HEK293 (cell line): ENCODE measurements around the gene CIITA.

Experiments
- CTCF ChIA-PET: fragments of 350-600 bp; formaldehyde crosslinking; extraction: SDS; loops from one replicate; lab custom pipeline; 2021; ENCODE audit warnings: antibody characterized with exemption; lab: Yijun Ruan, JAX
- POLR2A ChIA-PET: fragments of 300-600 bp; formaldehyde crosslinking; extraction: SDS; loops from one replicate; lab custom pipeline; 2020; ENCODE audit warnings: antibody characterized with exemption, inconsistent platforms; lab: Yijun Ruan, JAX
- H3K27ac ChIP-seq: fragments of 200-500 bp; sonication (Bioruptor generic); 2 replicates; pipeline ENCODE4 v1.5.1; 2014; ENCODE audit warnings: low read depth, low read length, control low read depth, inconsistent platforms; ENCODE audit errors: extremely low read depth
- H3K36me3 ChIP-seq, 2 experiments: fragments of 200-500 bp in 1 of 2; sonication (Bioruptor generic) in 1 of 2; 1 replicate in 1 of 2; 2 replicates in 1 of 2; pipeline ENCODE4 v1.5.1; 2014 to 2017; ENCODE audit warnings: inconsistent platforms in 2 of 2, low read length in 2 of 2; ENCODE audit not compliant: control insufficient read depth in 2 of 2, insufficient read depth in 1 of 2
- H3K4me1 ChIP-seq: fragments of 200-500 bp; sonication (Bioruptor generic); 2 replicates; pipeline ENCODE4 v1.5.1; 2014; ENCODE audit warnings: mild to moderate bottlenecking, low read length, inconsistent platforms; ENCODE audit not compliant: control insufficient read depth, insufficient read depth
- H3K4me3 ChIP-seq: 2 replicates; pipeline ENCODE4 v1.5.1; 2011; ENCODE audit warnings: low read depth, mild to moderate bottlenecking, control low read depth, low read length, moderate library complexity
- H3K9me3 ChIP-seq: fragments of 200-500 bp; sonication (Bioruptor generic); 2 replicates; pipeline ENCODE4 v1.5.1; 2014; ENCODE audit warnings: low read depth, low read length, inconsistent platforms; ENCODE audit not compliant: control insufficient read depth, insufficient read depth
- MZF1 ChIP-seq: fragments of 450-650 bp; formaldehyde crosslinking; IDR thresholded peaks from 2 replicates; pipeline ENCODE4 v1.5.1; 2017; ENCODE audit warnings: missing biosample characterization, missing genetic modification characterization, borderline replicate concordance
- ZBTB11 ChIP-seq: fragments of 450-650 bp; formaldehyde crosslinking; conservative IDR thresholded peaks from 2 replicates; pipeline ENCODE4 v1.5.1; 2016; ENCODE audit warnings: low read depth, missing biosample characterization, missing genetic modification characterization
- ZFHX2 ChIP-seq: fragments of 450-650 bp; formaldehyde crosslinking; conservative IDR thresholded peaks from 2 replicates; pipeline ENCODE4 v1.5.1; 2016; ENCODE audit warnings: missing biosample characterization, missing genetic modification characterization
- ZIC2 ChIP-seq: fragments of 450-650 bp; formaldehyde crosslinking; IDR thresholded peaks from 2 replicates; pipeline ENCODE4 v1.5.1; 2016; ENCODE audit warnings: missing biosample characterization, missing genetic modification characterization
- ZNF132 ChIP-seq: fragments of 450-650 bp; formaldehyde crosslinking; IDR thresholded peaks from 2 replicates; pipeline ENCODE4 v1.5.1; 2017; ENCODE audit warnings: missing biosample characterization, missing genetic modification characterization, borderline replicate concordance
- ZNF138 ChIP-seq: fragments of 450-650 bp; formaldehyde crosslinking; IDR thresholded peaks from 2 replicates; pipeline ENCODE4 v1.5.1; 2016; ENCODE audit warnings: missing biosample characterization, missing genetic modification characterization, borderline replicate concordance
- ZNF148 ChIP-seq: fragments of 450-650 bp; formaldehyde crosslinking; IDR thresholded peaks from 2 replicates; pipeline ENCODE4 v1.5.0; 2017; ENCODE audit warnings: missing biosample characterization, missing genetic modification characterization, borderline replicate concordance
- ZNF155 ChIP-seq: fragments of 450-650 bp; formaldehyde crosslinking; IDR thresholded peaks from 2 replicates; pipeline ENCODE4 v1.5.1; 2016; ENCODE audit warnings: missing biosample characterization, missing genetic modification characterization
- ZNF175 ChIP-seq: fragments of 450-650 bp; formaldehyde crosslinking; IDR thresholded peaks from 2 replicates; pipeline ENCODE4 v1.5.1; 2016; ENCODE audit warnings: missing biosample characterization, missing genetic modification characterization
- ZNF274 ChIP-seq, 2 experiments: fragments of 200-500 bp in 1 of 2; fragments of 450-650 bp in 1 of 2; sonication (Bioruptor generic) in 1 of 2; formaldehyde crosslinking in 1 of 2; IDR thresholded peaks; 2 replicates each; pipeline versions ENCODE4 v1.5.1 to v1.6.1; 2014 to 2016; ENCODE audit warnings: borderline replicate concordance in 1 of 2, inconsistent platforms in 1 of 2, low read length in 1 of 2, missing biosample characterization in 1 of 2, missing genetic modification characterization in 1 of 2
- ZNF341 ChIP-seq: fragments of 450-650 bp; formaldehyde crosslinking; IDR thresholded peaks from 2 replicates; pipeline ENCODE4; 2016; ENCODE audit warnings: low read depth, missing biosample characterization, missing genetic modification characterization
- ZNF37A ChIP-seq: fragments of 450-650 bp; IDR thresholded peaks from 2 replicates; pipeline ENCODE4 v1.5.1; 2018; ENCODE audit warnings: missing biosample characterization, missing genetic modification characterization
- ZNF394 ChIP-seq: fragments of 450-650 bp; formaldehyde crosslinking; IDR thresholded peaks from 2 replicates; pipeline ENCODE4 v1.5.1; 2016; ENCODE audit warnings: missing biosample characterization, missing genetic modification characterization, mild to moderate bottlenecking, moderate library complexity, borderline replicate concordance
- ZNF423 ChIP-seq: fragments of 450-650 bp; formaldehyde crosslinking; IDR thresholded peaks from 2 replicates; pipeline ENCODE4 v1.5.1; 2016; ENCODE audit warnings: missing biosample characterization, missing genetic modification characterization
- ZNF501 ChIP-seq: fragments of 450-650 bp; formaldehyde crosslinking; IDR thresholded peaks from 2 replicates; pipeline ENCODE4 v1.5.1; 2016; ENCODE audit warnings: missing biosample characterization, missing genetic modification characterization
- ZNF530 ChIP-seq: fragments of 450-650 bp; formaldehyde crosslinking; IDR thresholded peaks from 2 replicates; pipeline ENCODE4 v1.5.1; 2016; ENCODE audit warnings: low read depth, missing biosample characterization, missing genetic modification characterization
- ZNF580 ChIP-seq: fragments of 450-650 bp; formaldehyde crosslinking; IDR thresholded peaks from 2 replicates; pipeline ENCODE4 v1.5.1; 2016; ENCODE audit warnings: missing biosample characterization, missing genetic modification characterization
- ZNF654 ChIP-seq: fragments of 450-650 bp; formaldehyde crosslinking; IDR thresholded peaks from 2 replicates; pipeline ENCODE4 v1.5.1; 2016; ENCODE audit warnings: low read depth, missing biosample characterization, missing genetic modification characterization
- ZNF707 ChIP-seq: fragments of 450-650 bp; formaldehyde crosslinking; IDR thresholded peaks from 2 replicates; pipeline ENCODE4 v1.5.1; 2016; ENCODE audit warnings: missing biosample characterization, missing genetic modification characterization
- ZNF768 ChIP-seq: fragments of 450-650 bp; formaldehyde crosslinking; IDR thresholded peaks from 2 replicates; pipeline ENCODE4 v1.5.1; 2018; ENCODE audit warnings: missing biosample characterization, mild to moderate bottlenecking, missing genetic modification characterization
- ZNF791 ChIP-seq: fragments of 450-650 bp; formaldehyde crosslinking; IDR thresholded peaks from 2 replicates; pipeline ENCODE4 v1.5.1; 2016; ENCODE audit warnings: missing biosample characterization, missing genetic modification characterization
- ZNF837 ChIP-seq: fragments of 450-650 bp; formaldehyde crosslinking; IDR thresholded peaks from 2 replicates; pipeline ENCODE4 v1.5.1; 2016; ENCODE audit warnings: missing biosample characterization, missing genetic modification characterization
- ZSCAN16 ChIP-seq: fragments of 450-650 bp; formaldehyde crosslinking; IDR thresholded peaks from 2 replicates; pipeline ENCODE4 v1.5.1; 2016; ENCODE audit warnings: missing biosample characterization, missing genetic modification characterization
- ZSCAN4 ChIP-seq: fragments of 450-650 bp; formaldehyde crosslinking; IDR thresholded peaks from 2 replicates; pipeline ENCODE4 v1.5.1; 2017; ENCODE audit warnings: missing biosample characterization, missing genetic modification characterization

The CIITA gene

GRCh38 chr16:10922328-10923145 lies 45.5 kb downstream of the CIITA start:
- Histone ChIP-seq H3K4me3 (no peak overlapping the region), H3K9me3 (no peaks in the 10 kb centered on the region), H3K36me3 (peaks cover 0 to 13% of the 10 kb centered on the region in 2 experiments; a peak in 2 of 3 replicates), H3K4me1 (no peaks in the 10 kb centered on the region), H3K27ac (no peak overlapping the region)
- ChIA-PET POLR2A (interaction anchor here (0.6 to 0.9 kb wide), 2 partner anchors 333 to 794 kb away, joined by 4 read pairs; partner anchors contain the start of gene SOCS1), CTCF (interaction anchor here (0.6 to 1.2 kb wide), 2 partner anchors 185 to 411 kb away, joined by 3 to 5 read pairs; no protein-coding TSS in a partner anchor)
- TF ChIP-seq ZNF394 (tag by site-specific recombination) = no peak
- no peak for TF ChIP-seq ZNF837 (tag by site-specific recombination)
- TF ChIP-seq ZNF707 = no peak
- TF ChIP-seq ZIC2 (tag by site-specific recombination) = peak; percentile 57
- no peak for TF ChIP-seq ZNF423 (tag by site-specific recombination)
- TF ChIP-seq ZBTB11 = no peak
- TF ChIP-seq ZNF341 (tag by site-specific recombination) = peak; percentile 47; the same call in 1 of the 2 replicates
- no peak for TF ChIP-seq ZSCAN4 (tag by site-specific recombination)
- no peak for TF ChIP-seq ZNF175 (tag by site-specific recombination)
- TF ChIP-seq ZNF138 (tag by site-specific recombination) = no peak
- no peak for TF ChIP-seq ZNF132 (tag by site-specific recombination)
- no peak for TF ChIP-seq ZNF654 (tag by site-specific recombination)
- no peak for TF ChIP-seq ZNF155
- TF ChIP-seq ZNF768 (tag by site-specific recombination) = 0 out of 2 replicates have a peak, but pooled peaks have one; percentile 64
- peak; percentile 42 for TF ChIP-seq ZFHX2 (tag by site-specific recombination)

GRCh38 chr16:10923146-10923649 lies 46.2 kb downstream of the CIITA start:
- no peaks in the 10 kb centered on the region for H3K4me1 ChIP-seq
- H3K9me3 ChIP-seq = no peaks in the 10 kb centered on the region
- TF ChIP-seq ZNF530 (no peak), ZNF580 (no peak), ZNF148 (tag by site-specific recombination) (no peak), ZSCAN16 (no peak), ZNF274 (IDR thresholded peaks at IDR 0.05; ENCODE audit: low read length) (no peak), ZNF274 (tag by site-specific recombination; IDR thresholded peaks at IDR 0.05; ENCODE audit: borderline replicate concordance) (no peak), ZNF501 (no peak), ZNF37A (tag by site-specific recombination) (no peak), MZF1 (no peak), ZNF791 (tag by site-specific recombination) (no peak)
- peaks cover 0 to 20% of the 10 kb centered on the region in 2 experiments; a peak in 2 of 3 replicates for H3K36me3 ChIP-seq
- H3K4me3 ChIP-seq = no peak overlapping the region
- ChIA-PET POLR2A (interaction anchor here (0.6 kb wide), 1 partner anchor 794 kb away, joined by 4 read pairs; no protein-coding TSS in a partner anchor), CTCF (no interaction called here)
- no peak overlapping the region for H3K27ac ChIP-seq
